Small intestine (tissue), 7 donors: ENCODE measurements around the gene DUSP10. TPM values are rescaled to one million over a fixed set of nuclear protein-coding genes. Genes with fewer than 3 reads are reported as not detected.

Experiments
- DNase-seq, 2 donors: peaks; one replicate each; pipeline versions ENCODE4 v3.0.0 to v3.0.0-alpha.2; 2013
- FAIRE-seq: peaks from 2 replicates; lab custom pipeline; 2012; peaks lifted over from hg19 to GRCh38; lab: Jason Lieb, UNC
- H3K27ac ChIP-seq, 3 donors: one replicate each; pipeline ENCODE4 v1.5.1; 2013; ENCODE audit warnings: low read length in 2 of 3, mild to moderate bottlenecking in 2 of 3, control low read depth in 1 of 3, inconsistent platforms in 1 of 3, low read depth in 1 of 3, moderate library complexity in 1 of 3
- H3K27me3 ChIP-seq, 3 donors: one replicate each; pipeline ENCODE4 v1.6.1; 2013; ENCODE audit warnings: low read length in 3 of 3, inconsistent platforms in 1 of 3; ENCODE audit not compliant: control insufficient read depth in 3 of 3, insufficient read depth in 3 of 3
- H3K36me3 ChIP-seq, 3 donors: one replicate each; pipeline ENCODE4 v1.6.1; 2013; ENCODE audit warnings: low read length in 3 of 3, inconsistent platforms in 1 of 3, low read depth in 1 of 3, mild to moderate bottlenecking in 1 of 3, moderate library complexity in 1 of 3; ENCODE audit not compliant: control insufficient read depth in 3 of 3, insufficient read depth in 2 of 3
- H3K4me1 ChIP-seq, 3 donors: one replicate each; pipeline ENCODE4 v1.6.1; 2013; ENCODE audit warnings: low read length in 2 of 3, inconsistent platforms in 1 of 3, low read depth in 1 of 3, mild to moderate bottlenecking in 1 of 3, moderate library complexity in 1 of 3; ENCODE audit not compliant: control insufficient read depth in 3 of 3, insufficient read depth in 2 of 3
- H3K4me3 ChIP-seq, 3 donors: one replicate each; pipeline ENCODE4 v1.5.1; 2013; ENCODE audit warnings: low read length in 3 of 3, control low read depth in 1 of 3, inconsistent platforms in 1 of 3, low read depth in 1 of 3, mild to moderate bottlenecking in 1 of 3, moderate library complexity in 1 of 3
- H3K9me3 ChIP-seq, 2 donors: one replicate each; pipeline ENCODE4 v1.6.1; 2013; ENCODE audit warnings: low read depth in 1 of 2, low read length in 1 of 2; ENCODE audit not compliant: control insufficient read depth in 2 of 2, insufficient read depth in 1 of 2
- whole genome bisulfite sequencing, 3 donors: extraction: QIAGEN DNeasy Blood & Tissue Kit; methylation state at CpG; one replicate each; pipeline ENCODE4 v1.1.7; 2013; 5-methylcytosine and 5-hydroxymethylcytosine counted together
- polyA plus RNA-seq, 4 donors: library from polyadenylated mRNA; stranded (reverse) in 3 of 4; unstranded in 1 of 4; fragments of 200-250 nt in 3 of 4; fragments of 120-200 nt in 1 of 4; gene quantifications; one replicate each; pipeline versions ENCODE4 v1.2.1 to v1.2.3, GENCODE V29; 2013
- donor health status: healthy with polysubstance abuse.
- donor health status: control.
- donor health status: control.
- donor health status: Bipolar disorder and iron deficiency.
- donor health status: healthy.

DUSP10 gene
- polyA plus RNA-seq, 4 donors = 1.1 to 4.4 (median 2.1) TPM

- Histone ChIP-seq H3K36me3 (no peaks in the 10 kb centered on the region), H3K27me3 (no peaks in the 10 kb centered on the region), H3K27ac (no peak overlapping the region), H3K4me3 (no peak overlapping the region), H3K4me1 (no peaks in the 10 kb centered on the region), H3K9me3 (no peaks in the 10 kb centered on the region)
- WGBS, 3 donors = 33 to 74% (median 72%) methylated on average over 2 of the region's 2 CpGs
- FAIRE-seq (no peak), DNase-seq (no peak)
Measured at GRCh38 chr1:221773383-221773782, 31.5 kb upstream of the DUSP10 start.

GRCh38 chr1:221772117-221772516 lies 30.2 kb upstream of the DUSP10 start:
- no peaks in the 10 kb centered on the region for H3K36me3 ChIP-seq
- H3K9me3 ChIP-seq = no peaks in the 10 kb centered on the region
- no peak overlapping the region for H3K27ac ChIP-seq
- H3K27me3 ChIP-seq = no peaks in the 10 kb centered on the region
- 33 to 62% (median 50%) methylated on average over 3 of the region's 3 CpGs for WGBS, 3 donors
- no peak overlapping the region for H3K4me3 ChIP-seq
- DNase-seq = no peak
- no peaks in the 10 kb centered on the region for H3K4me1 ChIP-seq
- no peak for FAIRE-seq

GRCh38 chr1:221768444-221769066 lies 26.7 kb upstream of the DUSP10 start:
- Histone ChIP-seq H3K27me3 (no peaks in the 10 kb centered on the region), H3K4me1 (no peaks in the 10 kb centered on the region), H3K36me3 (no peaks in the 10 kb centered on the region), H3K27ac (no peak overlapping the region), H3K4me3 (no peak overlapping the region), H3K9me3 (no peaks in the 10 kb centered on the region)
- DNase-seq = no peak
- no peak for FAIRE-seq
- WGBS, 3 donors = 62 to 77% (median 69%) methylated on average over 5 of the region's 5 CpGs

- no peak overlapping the region for H3K4me3 ChIP-seq
- FAIRE-seq (no peak), DNase-seq (no peak)
- H3K27me3 ChIP-seq = no peaks in the 10 kb centered on the region
- no peaks in the 10 kb centered on the region for H3K4me1 ChIP-seq
- 12 to 16% (median 16%) methylated on average over 1 of the region's 1 CpG for WGBS, 3 donors
- H3K27ac ChIP-seq = no peak overlapping the region
- no peaks in the 10 kb centered on the region for H3K36me3 ChIP-seq
- H3K9me3 ChIP-seq = no peaks in the 10 kb centered on the region
Measured at GRCh38 chr1:221766210-221766609, 24.3 kb upstream of the DUSP10 start.

GRCh38 chr1:221765527-221765926 lies 23.6 kb upstream of the DUSP10 start:
- 8 to 23% (median 11%) methylated on average over 2 of the region's 2 CpGs for WGBS, 3 donors
- Histone ChIP-seq H3K9me3 (no peaks in the 10 kb centered on the region), H3K4me3 (no peak overlapping the region), H3K27ac (no peak overlapping the region), H3K4me1 (no peaks in the 10 kb centered on the region), H3K36me3 (no peaks in the 10 kb centered on the region), H3K27me3 (no peaks in the 10 kb centered on the region)
- FAIRE-seq (no peak), DNase-seq (no peak)

- DNase-seq = no peak
- no peaks in the 10 kb centered on the region for H3K36me3 ChIP-seq
- H3K27ac ChIP-seq = no peak overlapping the region
- FAIRE-seq = no peak
- H3K27me3 ChIP-seq = no peaks in the 10 kb centered on the region
- WGBS, 3 donors = 60 to 73% (median 67%) methylated on average over 2 of the region's 2 CpGs
- no peaks in the 10 kb centered on the region for H3K4me1 ChIP-seq
- H3K9me3 ChIP-seq = no peaks in the 10 kb centered on the region
- no peak overlapping the region for H3K4me3 ChIP-seq
Measured at GRCh38 chr1:221762121-221762520, 20.2 kb upstream of the DUSP10 start.

- no peak for FAIRE-seq
- Histone ChIP-seq H3K27ac (no peak overlapping the region), H3K27me3 (no peaks in the 10 kb centered on the region), H3K4me1 (no peaks in the 10 kb centered on the region), H3K4me3 (no peak overlapping the region), H3K36me3 (no peaks in the 10 kb centered on the region), H3K9me3 (no peaks in the 10 kb centered on the region)
- DNase-seq = no peak
- 66 to 78% (median 76%) methylated on average over 4 of the region's 4 CpGs for WGBS, 3 donors
Measured at GRCh38 chr1:221761354-221762002, 19.6 kb upstream of the DUSP10 start.

GRCh38 chr1:221760911-221761310 lies 19.0 kb upstream of the DUSP10 start:
- WGBS, 3 donors = 79 to 84% (median 83%) methylated on average over 3 of the region's 3 CpGs
- Histone ChIP-seq H3K4me3 (no peak overlapping the region), H3K27me3 (no peaks in the 10 kb centered on the region), H3K4me1 (no peaks in the 10 kb centered on the region), H3K36me3 (no peaks in the 10 kb centered on the region), H3K9me3 (no peaks in the 10 kb centered on the region), H3K27ac (no peak overlapping the region)
- no peak for FAIRE-seq
- no peak for DNase-seq
